Testis (tissue), 2 donors: ENCODE results near the gene PARP3.

Source experiments
- CTCF ChIP-seq, 3 experiments: fragments of 450-650 bp in 2 of 3; fragments of 200-600 bp in 1 of 3; sonication (generic) in 1 of 3; IDR thresholded peaks; one replicate each; pipeline ENCODE4 v1.5.1; 2016 to 2019; ENCODE audit warnings: antibody characterized with exemption in 3 of 3, mild to moderate bottlenecking in 2 of 3, moderate library complexity in 1 of 3
- POLR2A ChIP-seq: fragments of 450-650 bp; IDR thresholded peaks from one replicate; pipeline ENCODE4 v1.6.1; 2017; ENCODE audit warnings: antibody characterized with exemption, mild to moderate bottlenecking, moderate library complexity

- TF ChIP-seq CTCF (IDR thresholded peaks at IDR 0.05) (no peak), POLR2A (no peak)
Measured at GRCh38 chr3:51937014-51937413, 5.1 kb upstream of the PARP3 start.
